H1 (cell line): ENCODE results near the gene BEAN1. TPM values are rescaled to one million over a fixed set of nuclear protein-coding genes. Genes with fewer than 3 reads are reported as not detected.
"Not testable (repeated sequence)": the region's sequence is repeated elsewhere in the genome, so short reads cannot be mapped to it uniquely, and the experiment has no call there.

Experiments used
- CTCF ChIA-PET: fragments of 300-600 bp; sonication (Branson Sonifier 250); formaldehyde crosslinking; loops from one replicate; lab custom pipeline; 2021; ENCODE audit not compliant: partially characterized antibody; lab: Charles Lee
- POLR2A ChIA-PET: fragments of 300-600 bp; sonication (Branson Sonifier 250); formaldehyde crosslinking; loops from one replicate; lab custom pipeline; 2021; ENCODE audit warnings: inconsistent platforms; ENCODE audit not compliant: partially characterized antibody; lab: Charles Lee
- DNase-seq, 2 experiments: peaks; one replicate each; pipeline versions ENCODE4 v3.0.0 to v3.0.0-alpha.2; 2010 to 2022; ENCODE audit warnings: low spot score in 2 of 2, low read depth in 1 of 2, mixed read lengths in 1 of 2
- FAIRE-seq: peaks from 2 replicates; lab custom pipeline; 2011; peaks lifted over from hg19 to GRCh38; lab: Jason Lieb, UNC
- H2AFZ ChIP-seq: 2 replicates; pipeline ENCODE4 v1.8.1; 2012; ENCODE audit warnings: low read length, inconsistent platforms
- H2AK5ac ChIP-seq: 2 replicates; pipeline ENCODE4 v1.6.1; 2013; ENCODE audit warnings: low read depth, low read length
- H2BK120ac ChIP-seq: replicated peaks from 2 replicates; pipeline ENCODE3; 2013; ENCODE audit warnings: low read depth, low read length, inconsistent platforms
- H2BK12ac ChIP-seq: 2 replicates; pipeline ENCODE4 v1.6.1; 2013; ENCODE audit warnings: low read depth, low read length
- H2BK15ac ChIP-seq: 2 replicates; pipeline ENCODE4 v1.6.1; 2013; ENCODE audit warnings: low read length
- H2BK20ac ChIP-seq: 2 replicates; pipeline ENCODE4 v1.6.1; 2013; ENCODE audit warnings: low read length
- H2BK5ac ChIP-seq: 2 replicates; pipeline ENCODE4 v1.6.1; 2013; ENCODE audit warnings: low read depth, low read length
- H3K14ac ChIP-seq: 2 replicates; pipeline ENCODE4 v1.6.1; 2013; ENCODE audit warnings: inconsistent platforms; ENCODE audit not compliant: insufficient read length
- H3K18ac ChIP-seq: 2 replicates; pipeline ENCODE4 v1.6.1; 2013; ENCODE audit warnings: low read length; ENCODE audit errors: extremely low read depth
- H3K23ac ChIP-seq: 2 replicates; pipeline ENCODE4 v1.6.1; 2013; ENCODE audit warnings: inconsistent platforms; ENCODE audit not compliant: insufficient read length
- H3K23me2 ChIP-seq: 2 replicates; pipeline ENCODE4 v1.6.1; 2013; ENCODE audit warnings: low read depth, low read length
- H3K27ac ChIP-seq: 2 replicates; pipeline ENCODE4 v1.6.1; 2011; ENCODE audit warnings: low read depth, low read length, inconsistent platforms
- H3K27me3 ChIP-seq, 4 experiments: replicated peaks in 1 of 4; 1 replicate in 1 of 4; 2 replicates in 3 of 4; pipeline versions ENCODE4 v1.6.1 to v1.8.1; 2011 to 2013; ENCODE audit warnings: low read length in 3 of 4, mild to moderate bottlenecking in 3 of 4, inconsistent platforms in 2 of 4, mixed read lengths in 2 of 4, moderate library complexity in 1 of 4; ENCODE audit not compliant: control insufficient read depth in 3 of 4, insufficient read depth in 3 of 4; ENCODE audit errors: extremely low read depth in 1 of 4
- H3K36me3 ChIP-seq, 4 experiments: 2 replicates each; pipeline versions ENCODE4 v1.6.1 to v1.8.1; 2011 to 2013; ENCODE audit warnings: mild to moderate bottlenecking in 4 of 4, low read length in 3 of 4, moderate library complexity in 2 of 4, control low read depth in 1 of 4, inconsistent platforms in 1 of 4; ENCODE audit not compliant: insufficient read depth in 4 of 4, control insufficient read depth in 2 of 4
- H3K4ac ChIP-seq: replicated peaks from 2 replicates; pipeline ENCODE3; 2013; ENCODE audit warnings: low read length, low read depth, mixed read lengths, inconsistent platforms; ENCODE audit not compliant: insufficient read length
- H3K4me1 ChIP-seq, 4 experiments: replicated peaks in 1 of 4; 1 replicate in 1 of 4; 2 replicates in 3 of 4; pipeline versions ENCODE4 v1.6.1 to v1.8.1; 2011 to 2013; ENCODE audit warnings: low read length in 3 of 4, inconsistent platforms in 2 of 4, mixed read lengths in 1 of 4; ENCODE audit not compliant: insufficient read depth in 4 of 4, control insufficient read depth in 3 of 4
- H3K4me2 ChIP-seq, 2 experiments: 2 replicates each; pipeline versions ENCODE4 v1.6.1 to v1.8.1; 2011 to 2013; ENCODE audit warnings: low read depth in 2 of 2, low read length in 2 of 2, control low read depth in 1 of 2, inconsistent platforms in 1 of 2, mild to moderate bottlenecking in 1 of 2; ENCODE audit not compliant: insufficient read depth in 1 of 2
- H3K4me3 ChIP-seq, 4 experiments: fragments of 200-600, 300-600 bp in 1 of 4; sonication (generic), shearing (Covaris generic), sonication (Bioruptor Twin) in 1 of 4; 2 replicates each; pipeline versions ENCODE4 v1.5.1 to v1.8.1; 2011 to 2016; ENCODE audit warnings: low read length in 4 of 4, low read depth in 3 of 4, control low read depth in 2 of 4, inconsistent platforms in 2 of 4, mild to moderate bottlenecking in 2 of 4, mixed read lengths in 1 of 4, moderate library complexity in 1 of 4; ENCODE audit not compliant: insufficient read depth in 2 of 4; ENCODE audit errors: extremely low read depth in 1 of 4
- H3K56ac ChIP-seq: replicated peaks from 2 replicates; pipeline ENCODE3; 2013; ENCODE audit warnings: low read depth, mild to moderate bottlenecking, mixed read lengths, low read length, inconsistent platforms; ENCODE audit not compliant: insufficient read length
- H3K79me1 ChIP-seq: 2 replicates; pipeline ENCODE4 v1.6.1; 2013; ENCODE audit warnings: low read depth, low read length, control low read depth
- H3K79me2 ChIP-seq, 2 experiments: 2 replicates each; pipeline versions ENCODE4 v1.6.1 to v1.8.1; 2012 to 2013; ENCODE audit warnings: low read length in 2 of 2, mild to moderate bottlenecking in 2 of 2, inconsistent platforms in 1 of 2; ENCODE audit not compliant: insufficient read depth in 2 of 2, control insufficient read depth in 1 of 2
- H3K9ac ChIP-seq, 4 experiments: replicated peaks in 1 of 4; 1 replicate in 1 of 4; 2 replicates in 3 of 4; pipeline versions ENCODE4 v1.6.1 to v1.8.1; 2011 to 2013; ENCODE audit warnings: low read depth in 3 of 4, low read length in 3 of 4, control low read depth in 2 of 4, mild to moderate bottlenecking in 2 of 4, moderate library complexity in 2 of 4, inconsistent platforms in 1 of 4; ENCODE audit errors: extremely low read depth in 1 of 4
- H3K9me3 ChIP-seq, 2 experiments: 2 replicates each; pipeline versions ENCODE4 v1.6.1 to v1.8.1; 2012 to 2013; ENCODE audit warnings: mild to moderate bottlenecking in 2 of 2, moderate library complexity in 2 of 2, control low read depth in 1 of 2, inconsistent platforms in 1 of 2, low read depth in 1 of 2, low read length in 1 of 2, mixed read lengths in 1 of 2; ENCODE audit not compliant: insufficient read depth in 2 of 2
- H4K20me1 ChIP-seq, 2 experiments: replicated peaks in 1 of 2; 2 replicates each; pipeline versions ENCODE3 to v1.8.1; 2011 to 2013; ENCODE audit warnings: inconsistent platforms in 2 of 2, low read length in 2 of 2, mild to moderate bottlenecking in 1 of 2; ENCODE audit not compliant: insufficient read depth in 2 of 2, control insufficient read depth in 1 of 2
- H4K5ac ChIP-seq: 2 replicates; pipeline ENCODE4 v1.6.1; 2013; ENCODE audit warnings: low read length, low read depth, mixed read lengths, inconsistent platforms; ENCODE audit not compliant: insufficient read length
- H4K8ac ChIP-seq: 2 replicates; pipeline ENCODE4 v1.8.0; 2013; ENCODE audit warnings: mild to moderate bottlenecking, moderate library complexity, low read length, inconsistent platforms; ENCODE audit not compliant: insufficient read depth; ENCODE audit errors: extremely low read depth
- H4K91ac ChIP-seq: replicated peaks from 2 replicates; pipeline ENCODE3; 2013; ENCODE audit warnings: low read length, mixed read lengths, inconsistent platforms; ENCODE audit not compliant: insufficient read length
- WGBS, 2 experiments: shearing (Covaris generic) in 1 of 2; methylation state at CpG; one replicate each; pipeline versions ENCODE4 v1.1.6 to v1.1.7; 2013 to 2015; ENCODE audit warnings: low lambda C conversion rate in 2 of 2, mixed read lengths in 2 of 2, inconsistent platforms in 1 of 2, low coverage in 1 of 2, missing lambda C conversion rate in 1 of 2; ENCODE audit not compliant: insufficient replicate concordance in 2 of 2, insufficient coverage in 1 of 2, insufficient read length in 1 of 2; ENCODE audit errors: extremely low coverage in 1 of 2, missing lambda C conversion rate in 1 of 2; 5-methylcytosine and 5-hydroxymethylcytosine counted together
- polyA plus RNA-seq, 7 experiments: library from polyadenylated mRNA; depleted of rRNA in 3 of 7; stranded (reverse) in 5 of 7; unstranded in 2 of 7; fragments of >200 nt in 5 of 7; fragments of 200-250 nt in 2 of 7; gene quantifications; 1 replicate in 5 of 7; 2 replicates in 1 of 7; 4 replicates in 1 of 7; pipeline versions ENCODE4 v1.2.1 to v1.2.3, GENCODE V29; 2011 to 2013; ENCODE audit warnings: missing spikeins in 2 of 7, mixed read lengths in 2 of 7
- total RNA-seq: library from RNA; stranded (reverse); fragmentation: NEBNext Ultra II Directional; extraction: Animal tissue kit (Norgen Biotek cat#: 25700); gene quantifications from 2 replicates; pipeline ENCODE4 v1.2.1, GENCODE V29; 2021

Gene BEAN1
- total and polyA plus RNA-seq, 2 of the 8 experiments (the other 6 are each of a cell fraction or from before 2014, with no cell fraction given) = 0.08 TPM; not detected in 1

DNA sequence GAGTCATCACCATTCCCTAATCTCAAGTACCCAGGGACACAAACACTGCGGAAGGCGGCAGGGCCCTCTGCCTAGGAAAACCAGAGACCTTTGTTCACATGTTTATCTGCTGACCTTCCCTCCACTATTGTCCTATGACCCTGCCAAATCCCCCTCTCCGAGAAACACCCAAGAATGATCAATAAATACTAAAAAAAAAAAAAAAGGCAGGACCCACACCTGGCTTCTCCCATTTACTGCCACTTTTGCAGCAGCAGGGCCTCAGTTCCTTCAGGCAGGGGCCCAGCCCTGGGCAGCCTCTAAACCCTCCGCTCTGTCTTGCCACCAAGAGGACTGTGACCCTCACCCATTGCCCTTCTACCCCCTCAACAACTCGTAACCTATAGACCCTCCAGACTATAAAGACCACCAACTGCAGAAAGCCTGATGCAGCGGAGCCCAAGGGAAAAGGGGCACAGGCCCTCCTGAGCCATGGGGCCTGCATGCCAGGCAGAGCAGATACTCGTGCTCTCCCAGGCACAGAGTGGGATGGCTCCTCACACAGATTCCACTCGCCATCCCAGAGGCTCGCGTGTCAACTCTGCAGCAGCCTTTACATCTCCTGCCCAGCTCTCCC, 88.0 kb downstream of the BEAN1 start:
- H2AK5ac ChIP-seq, H3K36me3 ChIP-seq, H2AFZ ChIP-seq, DNase-seq, FAIRE-seq, H3K4me2 ChIP-seq, H3K4ac ChIP-seq, H2BK5ac ChIP-seq, H3K4me3 ChIP-seq, H3K23me2 ChIP-seq, H2BK120ac ChIP-seq, H3K56ac ChIP-seq, H3K79me2 ChIP-seq, H3K27me3 ChIP-seq, H4K8ac ChIP-seq, H3K14ac ChIP-seq, H3K79me1 ChIP-seq, H3K9me3 ChIP-seq, H4K20me1 ChIP-seq, H3K23ac ChIP-seq, H3K27ac ChIP-seq, H4K5ac ChIP-seq, H3K9ac ChIP-seq: not testable (repeated sequence)
- peak overlapping the region; percentile 29; the same call in 1 of the 2 replicates for H2BK15ac ChIP-seq
- ChIA-PET CTCF (interaction anchor here (0.7 to 1.5 kb wide), 26 partner anchors 9 to 153 kb away, joined by 3 to 14 read pairs (median 4); no protein-coding TSS in a partner anchor), POLR2A (interaction anchor here (1.2 kb wide), 1 partner anchor 108 kb away, joined by 4 read pairs; no protein-coding TSS in a partner anchor)
- 85% methylated on average over 9 of the region's 10 CpGs; no CpG with 5 or more reads in 1 of the 2 experiments for WGBS, 2 experiments
- peaks cover 8 to 25% (median 14%) of the 10 kb centered on the region in 4 experiments; a peak in 6 of 7 replicates for H3K4me1 ChIP-seq
- H4K91ac ChIP-seq = peak overlapping the region; percentile 62
- H2BK20ac ChIP-seq = 0 out of 2 replicates have a peak overlapping the region, but pooled peaks have one; percentile 48
- H2BK12ac ChIP-seq = 0 out of 2 replicates have a peak overlapping the region, but pooled peaks have one; percentile 17
- H3K18ac ChIP-seq = 0 out of 2 replicates have a peak overlapping the region, but pooled peaks have one; percentile 13
